Hepatocyte (in vitro differentiated cells): Measurements from ENCODE around the gene BCL7C. TPM values are rescaled to one million over a fixed set of nuclear protein-coding genes. Genes with fewer than 3 reads are reported as not detected.
A peak's percentile ranks its signal among the peaks of the same experiment; 100 is the strongest.

Source experiments
- DNase-seq: peaks from one replicate; pipeline ENCODE4 v3.0.0-alpha.2; 2016; ENCODE audit warnings: low spot score
- H2AFZ ChIP-seq: fragments of 200-600 bp; sonication (generic); 2 replicates; pipeline ENCODE4 v1.6.0; 2016; ENCODE audit warnings: antibody characterized with exemption, mild to moderate bottlenecking
- H3K27ac ChIP-seq: fragments of 200-600 bp; sonication (generic); 2 replicates; pipeline ENCODE4 v1.5.1; 2016; ENCODE audit warnings: mild to moderate bottlenecking
- H3K27me3 ChIP-seq: fragments of 200-600 bp; sonication (generic); 2 replicates; pipeline ENCODE4 v1.6.1; 2016
- H3K36me3 ChIP-seq: fragments of 200-600 bp; sonication (generic); replicated peaks from 2 replicates; pipeline ENCODE4 v1.5.1; 2016; ENCODE audit warnings: low read depth; ENCODE audit not compliant: insufficient read depth
- H3K4me1 ChIP-seq: fragments of 200-600 bp; sonication (generic); 2 replicates; pipeline ENCODE4 v1.5.1; 2016; ENCODE audit warnings: mild to moderate bottlenecking, moderate library complexity; ENCODE audit not compliant: insufficient read depth
- H3K4me2 ChIP-seq: fragments of 200-600 bp; sonication (generic); 2 replicates; pipeline ENCODE4 v1.6.0; 2016
- H3K4me3 ChIP-seq: fragments of 200-600 bp; sonication (generic); 2 replicates; pipeline ENCODE4 v1.5.1; 2016; ENCODE audit warnings: mild to moderate bottlenecking
- H3K79me2 ChIP-seq: fragments of 200-600 bp; sonication (generic); 2 replicates; pipeline ENCODE4 v1.6.0; 2017; ENCODE audit warnings: mild to moderate bottlenecking
- H3K9me2 ChIP-seq: fragments of 200-600 bp; sonication (generic); replicated peaks from 2 replicates; pipeline ENCODE4 v1.6.0; 2017; ENCODE audit warnings: mild to moderate bottlenecking; ENCODE audit not compliant: insufficient read depth
- H3K9me3 ChIP-seq: fragments of 200-600 bp; sonication (generic); 2 replicates; pipeline ENCODE4 v1.5.1; 2016; ENCODE audit warnings: low read depth, mild to moderate bottlenecking
- H4K20me1 ChIP-seq: fragments of 200-600 bp; sonication (generic); 2 replicates; pipeline ENCODE4 v1.6.0; 2016; ENCODE audit warnings: mild to moderate bottlenecking; ENCODE audit not compliant: insufficient read depth, poor library complexity, severe bottlenecking
- CTCF ChIP-seq: fragments of 200-600 bp; sonication (generic); IDR thresholded peaks from 2 replicates; pipeline ENCODE4 v1.5.1; 2016; ENCODE audit warnings: antibody characterized with exemption, mild to moderate bottlenecking; ENCODE audit not compliant: poor library complexity
- EZH2 ChIP-seq: fragments of 200-600 bp; sonication (generic); IDR thresholded peaks from 2 replicates; pipeline ENCODE4 v1.6.1; 2016; ENCODE audit warnings: antibody characterized with exemption, mild to moderate bottlenecking, borderline replicate concordance
- EZH2phosphoT487 ChIP-seq: fragments of 200-600 bp; sonication (generic); IDR thresholded peaks from one replicate; pipeline ENCODE4 v1.6.1; 2018; ENCODE audit warnings: antibody characterized with exemption, mild to moderate bottlenecking, low read depth, moderate library complexity; ENCODE audit not compliant: unreplicated experiment, severe bottlenecking
- WGBS: methylation state at CpG from one replicate; pipeline ENCODE4 v1.1.6; 2016; ENCODE audit warnings: low lambda C conversion rate; ENCODE audit errors: missing lambda C conversion rate; 5-methylcytosine and 5-hydroxymethylcytosine counted together
- polyA plus RNA-seq: library from polyadenylated mRNA; unstranded; fragments of >200 nt; fragmentation: Nextera tagmentation; extraction: Ambion mirVana; gene quantifications from 2 replicates; pipeline ENCODE4 v1.2.1, GENCODE V29; 2016
- total RNA-seq: library from RNA; depleted of rRNA; stranded (reverse); fragments of >200 nt; gene quantifications from 2 replicates; pipeline ENCODE4 v1.2.3, GENCODE V29; 2014

Gene BCL7C
- total and polyA plus RNA-seq, 2 experiments from 2014 or later, result 25.7 to 54.1 TPM

GRCh38 chr16:30885196-30885595 is 8.7 kb downstream of the BCL7C start:
- Histone ChIP-seq H2AFZ (no peak overlapping the region), H3K27me3 (no peaks in the 10 kb centered on the region), H4K20me1 (no peaks in the 10 kb centered on the region), H3K4me3 (no peak overlapping the region), H3K4me2 (no peak overlapping the region), H3K27ac (no peak overlapping the region), H3K79me2 (no peaks in the 10 kb centered on the region), H3K9me2 (no peaks in the 10 kb centered on the region), H3K36me3 (no peaks in the 10 kb centered on the region), H3K9me3 (no peaks in the 10 kb centered on the region), H3K4me1 (no peaks in the 10 kb centered on the region)
- 85% methylated on average over 9 of the region's 9 CpGs for WGBS
- no peak for DNase-seq
- TF ChIP-seq CTCF, result no peak
- TF ChIP-seq EZH2, result no peak
- no peak for TF ChIP-seq EZH2phosphoT487

- Histone ChIP-seq H3K4me3 (no peak overlapping the region), H3K4me1 (no peaks in the 10 kb centered on the region), H3K9me2 (no peaks in the 10 kb centered on the region), H3K9me3 (no peaks in the 10 kb centered on the region), H3K4me2 (no peak overlapping the region), H3K27ac (no peak overlapping the region), H3K79me2 (peaks cover 3% of the 10 kb centered on the region), H2AFZ (no peak overlapping the region), H4K20me1 (no peaks in the 10 kb centered on the region), H3K27me3 (no peaks in the 10 kb centered on the region), H3K36me3 (no peaks in the 10 kb centered on the region)
- no peak for DNase-seq
- no peak for TF ChIP-seq CTCF
- no peak for TF ChIP-seq EZH2phosphoT487
- no peak for TF ChIP-seq EZH2
- WGBS, result 90% methylated on average over 3 of the region's 3 CpGs
Observed at GRCh38 chr16:30884760-30885159, 9.1 kb downstream of the BCL7C start.

GRCh38 chr16:30882429-30883310 is 11.2 kb downstream of the BCL7C start:
- Histone ChIP-seq H3K4me2 (no peak overlapping the region), H4K20me1 (no peaks in the 10 kb centered on the region)

More at GRCh38 chr16:30882429-30883310, 11.2 kb downstream of the BCL7C start:
- no peaks in the 10 kb centered on the region for H3K4me1 ChIP-seq
- H3K9me2 ChIP-seq, result no peaks in the 10 kb centered on the region
- no peak overlapping the region for H3K27ac ChIP-seq
- H3K79me2 ChIP-seq, result peaks cover 18% of the 10 kb centered on the region
- no peak overlapping the region for H3K4me3 ChIP-seq
- no peak overlapping the region for H2AFZ ChIP-seq
- 89% methylated on average over 4 of the region's 4 CpGs for WGBS
- DNase-seq, result peak; percentile 19
- H3K9me3 ChIP-seq, result no peaks in the 10 kb centered on the region
- H3K36me3 ChIP-seq, result no peaks in the 10 kb centered on the region
- no peaks in the 10 kb centered on the region for H3K27me3 ChIP-seq
- TF ChIP-seq CTCF (no peak), EZH2phosphoT487 (no peak), EZH2 (no peak)
